ENCODE results near the gene CT83. TPM values are rescaled to one million over a fixed set of nuclear protein-coding genes. Genes with fewer than 3 reads are reported as not detected.

CT83 gene
- total RNA-seq (not detected), polyA plus RNA-seq (not detected)
- long read RNA-seq, donor 1, result 0 reads
- long read RNA-seq, donor 2, result 0 reads

DNA sequence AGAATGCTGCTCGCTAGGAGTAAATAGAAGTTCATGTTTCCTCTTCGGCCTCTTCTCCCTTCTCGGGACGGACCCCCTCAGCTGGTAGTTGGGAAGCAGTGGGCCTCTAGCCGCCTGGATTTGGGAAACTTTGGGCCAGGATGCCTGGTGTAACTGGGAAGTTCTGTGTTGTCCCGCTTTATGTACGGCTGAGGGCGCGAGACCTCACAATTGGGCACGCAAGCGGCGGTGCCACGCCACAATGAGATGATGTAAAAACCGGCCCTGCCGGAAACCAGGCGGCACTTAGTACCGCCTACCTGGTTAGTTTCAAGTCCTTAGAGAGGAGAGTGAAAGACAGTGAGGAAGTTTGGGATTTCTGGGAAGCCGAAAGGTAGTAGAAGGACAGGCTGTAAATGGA, at the start of gene CT83:
TSS of gene CT83 (minus strand) at position 155 of the 400 bp plus-strand sequence. CDS start at position 35, 120 bp downstream.
- Histone ChIP-seq H3K27ac (no peak within 1 kb of the TSS), H3K27me3 (ENCODE audit: insufficient read depth in 3 of 3, low read length in 2 of 3) (no peaks in the 10 kb centered on the region), H3K4me1 (no peaks in the 10 kb centered on the region), H3K4me3 (no peak within 1 kb of the TSS), H3K36me3 (ENCODE audit: insufficient read depth in 1 of 2, low read depth in 1 of 2) (no peaks in the 10 kb centered on the region), H3K9me3 (no peaks in the 10 kb centered on the region)
- TF ChIP-seq, protein P1, sequence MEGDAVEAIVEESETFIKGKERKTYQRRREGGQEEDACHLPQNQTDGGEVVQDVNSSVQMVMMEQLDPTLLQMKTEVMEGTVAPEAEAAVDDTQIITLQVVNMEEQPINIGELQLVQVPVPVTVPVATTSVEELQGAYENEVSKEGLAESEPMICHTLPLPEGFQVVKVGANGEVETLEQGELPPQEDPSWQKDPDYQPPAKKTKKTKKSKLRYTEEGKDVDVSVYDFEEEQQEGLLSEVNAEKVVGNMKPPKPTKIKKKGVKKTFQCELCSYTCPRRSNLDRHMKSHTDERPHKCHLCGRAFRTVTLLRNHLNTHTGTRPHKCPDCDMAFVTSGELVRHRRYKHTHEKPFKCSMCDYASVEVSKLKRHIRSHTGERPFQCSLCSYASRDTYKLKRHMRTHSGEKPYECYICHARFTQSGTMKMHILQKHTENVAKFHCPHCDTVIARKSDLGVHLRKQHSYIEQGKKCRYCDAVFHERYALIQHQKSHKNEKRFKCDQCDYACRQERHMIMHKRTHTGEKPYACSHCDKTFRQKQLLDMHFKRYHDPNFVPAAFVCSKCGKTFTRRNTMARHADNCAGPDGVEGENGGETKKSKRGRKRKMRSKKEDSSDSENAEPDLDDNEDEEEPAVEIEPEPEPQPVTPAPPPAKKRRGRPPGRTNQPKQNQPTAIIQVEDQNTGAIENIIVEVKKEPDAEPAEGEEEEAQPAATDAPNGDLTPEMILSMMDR (IDR thresholded peaks at IDR 0.05), result no peak
- 68 to 96% (median 96%) methylated on average over 18 of the region's 18 CpGs for WGBS, 3 donors
- ATAC-seq, result no peak
- intact Hi-C loops (cut with DNase I), result no loop called here
- no peak for DNase-seq

DNA sequence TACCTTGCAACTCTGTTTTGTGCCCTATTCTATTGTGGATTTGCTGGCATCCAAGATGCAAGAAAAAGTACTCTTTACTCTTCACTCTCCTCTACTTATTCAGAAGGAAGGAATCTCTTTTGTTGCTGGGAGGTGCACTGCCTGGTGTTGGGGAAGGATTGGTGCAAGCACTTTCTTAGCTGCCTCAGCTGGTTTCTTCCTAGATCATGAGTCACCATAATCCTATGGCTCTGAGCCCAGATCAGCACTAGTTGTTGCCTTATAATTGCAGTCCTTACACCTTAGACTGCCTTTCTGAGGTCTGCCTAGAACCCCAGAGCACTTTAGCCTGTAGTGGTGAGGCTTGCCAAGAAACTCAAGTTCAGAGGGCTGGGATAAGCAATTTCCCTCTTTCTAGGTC, 37.0 kb upstream of the CT83 start:
- H3K9me3 ChIP-seq, result no peaks in the 10 kb centered on the region
- no peak for ATAC-seq
- H3K27ac ChIP-seq, result no peak overlapping the region
- DNase-seq, result no peak
- no peaks in the 10 kb centered on the region for H3K4me1 ChIP-seq
- no peaks in the 10 kb centered on the region for H3K36me3 ChIP-seq (ENCODE audit: insufficient read depth in 1 of 2, low read depth in 1 of 2)
- intact Hi-C loops (cut with DNase I), result no loop called here
- H3K4me3 ChIP-seq, result no peak overlapping the region
- H3K27me3 ChIP-seq (ENCODE audit: insufficient read depth in 3 of 3, low read length in 2 of 3), result no peaks in the 10 kb centered on the region
- TF ChIP-seq, protein P1 (IDR thresholded peaks at IDR 0.05), result no peak

DNA sequence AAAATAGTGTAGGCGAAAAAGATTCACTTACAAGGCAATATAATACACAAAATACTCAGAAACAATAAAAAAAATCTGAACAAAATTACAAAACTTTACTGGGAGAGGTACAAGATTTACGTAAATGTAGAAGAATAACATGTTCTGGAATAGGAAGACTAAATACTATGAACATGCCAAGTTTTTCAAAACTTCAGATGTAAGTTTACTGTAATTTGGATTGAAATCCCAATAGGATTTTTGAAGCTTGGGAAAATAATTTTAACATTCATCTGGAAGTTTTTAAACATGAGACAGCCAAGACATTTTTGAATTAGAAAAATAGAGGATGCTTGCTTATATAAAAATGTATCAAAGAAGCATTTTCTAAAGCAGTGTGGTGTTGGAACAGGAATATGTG, 30.5 kb upstream of the CT83 start:
- intact Hi-C loops (cut with DNase I), result no loop called here
- H3K4me3 ChIP-seq, result no peak overlapping the region
- H3K27me3 ChIP-seq (ENCODE audit: insufficient read depth in 3 of 3, low read length in 2 of 3), result no peaks in the 10 kb centered on the region
- H3K36me3 ChIP-seq (ENCODE audit: insufficient read depth in 1 of 2, low read depth in 1 of 2), result no peaks in the 10 kb centered on the region
- DNase-seq (no peak), ATAC-seq (no peak)
- TF ChIP-seq, protein P1 (IDR thresholded peaks at IDR 0.05), result no peak
- H3K4me1 ChIP-seq, result no peaks in the 10 kb centered on the region
- 49 to 77% (median 60%) methylated on average over 2 of the region's 2 CpGs for WGBS, 3 donors
- no peak overlapping the region for H3K27ac ChIP-seq
- H3K9me3 ChIP-seq, result no peaks in the 10 kb centered on the region

GRCh38 chrX:116490104-116490503, 27.3 kb upstream of the CT83 start:
- no peak for ATAC-seq
- Histone ChIP-seq H3K4me1 (no peaks in the 10 kb centered on the region), H3K27me3 (ENCODE audit: insufficient read depth in 3 of 3, low read length in 2 of 3) (no peaks in the 10 kb centered on the region), H3K36me3 (ENCODE audit: insufficient read depth in 1 of 2, low read depth in 1 of 2) (no peaks in the 10 kb centered on the region), H3K27ac (no peak overlapping the region), H3K9me3 (no peaks in the 10 kb centered on the region), H3K4me3 (no peak overlapping the region)
- DNase-seq, result no peak
- TF ChIP-seq, protein P1 (IDR thresholded peaks at IDR 0.05), result peak; percentile 22
- intact Hi-C loops (cut with DNase I), result no loop called here

- Histone ChIP-seq H3K27ac (no peak overlapping the region), H3K27me3 (ENCODE audit: insufficient read depth in 3 of 3, low read length in 2 of 3) (no peaks in the 10 kb centered on the region), H3K9me3 (no peaks in the 10 kb centered on the region), H3K4me1 (no peaks in the 10 kb centered on the region), H3K36me3 (ENCODE audit: insufficient read depth in 1 of 2, low read depth in 1 of 2) (no peaks in the 10 kb centered on the region), H3K4me3 (no peak overlapping the region)
- WGBS, 3 donors, result 89 to 100% (median 91%) methylated on average over 2 of the region's 2 CpGs
- intact Hi-C loops (cut with DNase I), result no loop called here
- TF ChIP-seq, protein P1 (IDR thresholded peaks at IDR 0.05), result no peak
- DNase-seq, result no peak
- ATAC-seq, result no peak
These were observed 17.3 kb upstream of the CT83 start for GRCh38 chrX:116480059-116480458.
